Cerebellar nuclear complex (tissue), 1 donor: ENCODE measurements around the gene DNAH17.

Experiments used
- DNase-seq, 2 experiments: peaks; one replicate each; lab custom pipeline; 2025; lab: John Stamatoyannopoulos, UW

Gene DNAH17

DNA sequence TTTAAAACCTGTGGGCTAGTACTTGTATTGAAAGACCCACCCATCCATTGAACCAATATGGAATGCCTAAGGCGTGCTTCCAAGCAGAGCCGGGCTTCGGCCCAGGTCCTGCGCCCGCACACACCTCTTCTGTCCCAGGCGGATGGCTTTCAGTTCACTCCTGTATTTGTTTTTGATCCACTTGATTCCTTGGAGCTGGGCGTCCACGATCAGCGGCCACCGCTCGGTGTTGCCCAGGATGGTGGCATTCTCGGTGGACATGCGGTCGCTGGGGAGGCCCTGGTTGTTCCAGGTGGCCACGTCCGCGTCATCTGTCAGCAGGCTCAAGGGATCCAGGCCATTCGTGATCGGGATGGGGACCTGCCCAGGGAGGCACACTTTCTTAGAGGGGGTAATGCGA lies 122.8 kb downstream of the DNAH17 start:
- DNase-seq, result no peak

GRCh38 chr17:78451753-78452152 lies 125.4 kb downstream of the DNAH17 start:
- no peak for DNase-seq

GRCh38 chr17:78450696-78451345 lies 126.4 kb downstream of the DNAH17 start:
- peak in 1 of 2 experiments; percentile 30 for DNase-seq

DNA sequence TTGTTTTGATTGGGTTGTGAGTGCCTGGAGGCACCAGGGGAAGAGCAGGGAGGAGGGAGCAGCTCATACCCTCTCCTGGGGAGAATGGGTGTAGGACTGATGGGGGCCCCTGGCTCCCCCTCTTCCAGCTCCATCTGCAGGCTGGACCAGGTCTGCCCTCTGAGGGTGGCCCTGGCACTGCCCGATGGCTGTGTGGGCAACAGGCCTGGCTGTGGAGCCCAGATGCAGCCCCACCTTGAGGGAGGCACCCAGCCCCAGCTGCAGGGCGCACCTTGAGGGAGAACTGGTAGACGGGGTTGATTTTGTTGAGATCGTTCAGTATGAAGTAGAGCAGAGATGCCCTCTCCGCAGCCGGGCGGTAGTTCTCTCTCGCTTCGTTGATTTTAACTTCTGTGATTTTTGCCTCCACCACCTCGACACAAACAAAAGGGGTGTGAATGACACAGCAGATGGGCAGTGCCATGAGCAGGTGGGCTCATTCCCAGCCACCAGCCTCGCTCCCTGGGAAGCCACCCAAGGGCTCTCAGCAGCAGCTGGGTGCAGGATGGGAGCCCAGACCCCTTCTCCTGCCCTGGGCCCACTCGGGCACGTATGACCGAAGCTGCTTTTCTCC lies 127.1 kb downstream of the DNAH17 start:
- no peak for DNase-seq

DNA sequence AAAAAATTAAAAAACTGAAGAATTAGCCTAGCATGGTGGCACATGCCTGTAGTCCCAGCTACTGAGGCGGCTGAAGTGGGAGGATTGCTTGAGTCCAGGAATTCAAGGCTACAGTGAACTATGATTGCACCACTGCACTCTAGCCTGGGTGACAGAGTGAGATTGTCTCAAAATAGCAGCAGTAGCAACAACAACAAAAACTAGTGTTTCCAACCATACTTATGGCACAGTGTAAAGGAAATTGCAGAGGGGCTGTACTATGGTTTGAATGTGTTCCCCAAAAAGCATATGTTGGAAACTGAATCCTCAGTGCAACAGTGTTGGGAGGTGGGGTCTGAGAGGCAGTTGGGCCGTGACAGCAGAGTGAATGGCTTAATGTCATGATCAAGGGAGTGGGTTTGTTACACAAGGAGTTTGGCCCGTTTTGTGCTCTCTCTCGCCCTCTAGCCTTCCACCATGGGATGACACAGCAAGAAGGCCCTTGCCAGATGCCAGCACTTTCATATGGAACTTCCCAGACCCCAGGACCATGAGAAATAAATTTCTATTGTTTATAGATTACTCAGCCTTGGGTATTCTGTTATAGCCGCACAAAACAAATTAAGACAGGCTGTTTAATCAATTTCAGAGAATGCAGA lies 128.7 kb downstream of the DNAH17 start:
- no peak for DNase-seq

DNA sequence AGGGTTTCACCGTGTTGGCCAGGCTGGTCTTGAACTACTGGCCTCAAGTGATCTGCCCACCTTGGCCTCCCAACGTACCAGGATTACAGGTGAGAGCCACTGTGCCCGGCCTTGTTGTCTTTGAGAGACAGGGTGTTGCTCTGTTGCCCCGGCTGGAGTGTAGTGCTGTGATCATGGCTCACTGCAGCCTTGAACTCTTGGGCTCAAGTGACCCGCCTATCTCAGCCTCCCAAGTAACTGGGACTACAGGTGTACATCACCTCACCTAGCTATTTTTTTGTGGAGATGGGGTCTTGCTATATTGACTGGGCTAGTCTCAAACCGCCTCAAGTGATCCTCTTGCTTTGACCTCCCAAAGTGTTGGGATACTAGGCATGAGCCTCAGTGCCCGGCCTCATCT lies 130.4 kb downstream of the DNAH17 start:
- DNase-seq, result no peak

DNA sequence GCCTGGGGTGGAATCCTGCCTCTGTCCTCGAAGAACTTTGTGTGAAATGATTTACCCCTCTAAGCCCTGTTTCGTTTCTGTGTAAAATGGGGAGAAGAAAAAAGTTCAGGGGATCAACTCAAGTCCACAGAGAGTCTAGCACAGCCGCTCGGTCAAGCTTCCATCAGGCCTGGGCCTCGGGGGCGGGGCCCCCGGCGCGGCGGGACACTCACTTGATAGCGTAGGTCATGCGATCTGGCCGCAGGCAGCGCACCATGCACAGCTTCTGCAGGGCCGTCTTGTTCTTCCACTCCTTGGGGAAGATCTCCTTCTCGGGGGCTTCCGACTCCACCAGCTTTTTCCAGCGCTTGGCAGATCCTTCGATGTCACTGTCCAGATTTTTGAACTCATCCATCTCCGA lies 132.8 kb downstream of the DNAH17 start:
- DNase-seq, result no peak

GRCh38 chr17:78442648-78443218 lies 134.5 kb downstream of the DNAH17 start:
- no peak for DNase-seq

DNA sequence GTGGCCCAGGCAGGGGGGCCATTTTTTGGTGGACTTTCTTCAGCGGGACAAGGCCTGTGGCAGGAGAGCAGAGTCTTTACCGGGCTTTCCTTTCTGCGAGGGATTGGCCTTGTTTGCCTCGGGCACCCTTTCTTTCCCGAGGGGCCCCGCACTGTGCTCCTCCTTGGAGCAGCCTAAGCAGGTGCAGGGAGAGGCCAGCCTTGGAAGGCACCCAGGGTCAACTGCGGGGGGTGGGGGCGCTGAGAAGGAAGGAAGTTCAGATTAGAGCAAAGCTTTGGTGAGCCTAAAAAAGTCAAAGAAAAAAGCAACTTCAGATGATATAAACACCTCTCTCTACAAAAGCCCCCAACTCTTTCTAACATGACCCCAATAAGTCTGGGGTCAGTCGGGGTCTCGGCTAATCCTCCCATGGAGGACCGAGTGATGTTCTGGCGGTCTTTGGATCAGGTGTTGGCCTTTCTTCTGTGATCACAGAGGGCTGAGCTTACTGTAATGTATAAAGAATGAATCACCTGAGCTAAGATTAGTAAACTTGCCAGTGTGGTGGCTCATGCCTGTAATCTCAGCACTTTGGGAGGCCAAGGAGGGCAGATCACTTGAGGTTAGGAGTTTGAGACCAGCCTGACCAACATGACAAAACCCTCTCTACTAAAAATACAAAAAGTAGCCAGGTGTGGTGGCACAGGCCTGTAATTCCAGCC lies 135.8 kb downstream of the DNAH17 start:
- no peak for DNase-seq

GRCh38 chr17:78438694-78439325 lies 138.4 kb downstream of the DNAH17 start:
- no peak for DNase-seq

GRCh38 chr17:78438271-78438691 lies 138.9 kb downstream of the DNAH17 start:
- no peak for DNase-seq

DNA sequence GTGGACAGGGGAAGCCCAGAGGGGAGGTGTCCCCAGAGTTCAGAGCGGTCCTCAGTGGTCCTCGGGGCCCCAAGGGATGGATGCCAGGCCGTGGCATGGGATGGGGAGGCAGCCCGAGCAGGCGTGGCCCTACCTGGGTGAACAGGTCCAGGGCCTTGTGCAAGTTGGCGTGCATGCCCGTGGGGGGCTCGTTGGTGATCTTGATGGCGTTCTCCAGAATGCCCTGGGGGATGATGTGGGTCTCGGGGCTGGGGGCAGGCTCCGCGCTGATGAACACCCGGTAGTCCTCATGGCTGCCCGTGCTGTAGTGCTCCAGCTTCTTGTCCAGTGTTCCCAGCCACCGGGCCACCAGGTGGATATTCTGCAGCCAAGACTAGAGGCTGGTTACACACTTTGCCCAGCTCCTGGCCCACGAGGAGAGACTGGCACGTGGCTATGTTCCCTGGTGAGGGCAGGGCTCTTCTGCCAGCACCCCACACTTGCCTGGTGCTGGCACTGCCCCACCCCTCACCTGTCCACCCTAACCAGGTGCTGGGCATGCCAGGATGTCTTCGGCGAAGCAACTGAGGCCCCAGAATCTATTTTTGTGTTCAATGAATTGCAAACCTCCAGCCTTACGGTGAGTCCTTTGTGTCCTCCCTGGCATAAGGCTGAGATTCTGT lies 139.6 kb downstream of the DNAH17 start:
- DNase-seq, result no peak

DNA sequence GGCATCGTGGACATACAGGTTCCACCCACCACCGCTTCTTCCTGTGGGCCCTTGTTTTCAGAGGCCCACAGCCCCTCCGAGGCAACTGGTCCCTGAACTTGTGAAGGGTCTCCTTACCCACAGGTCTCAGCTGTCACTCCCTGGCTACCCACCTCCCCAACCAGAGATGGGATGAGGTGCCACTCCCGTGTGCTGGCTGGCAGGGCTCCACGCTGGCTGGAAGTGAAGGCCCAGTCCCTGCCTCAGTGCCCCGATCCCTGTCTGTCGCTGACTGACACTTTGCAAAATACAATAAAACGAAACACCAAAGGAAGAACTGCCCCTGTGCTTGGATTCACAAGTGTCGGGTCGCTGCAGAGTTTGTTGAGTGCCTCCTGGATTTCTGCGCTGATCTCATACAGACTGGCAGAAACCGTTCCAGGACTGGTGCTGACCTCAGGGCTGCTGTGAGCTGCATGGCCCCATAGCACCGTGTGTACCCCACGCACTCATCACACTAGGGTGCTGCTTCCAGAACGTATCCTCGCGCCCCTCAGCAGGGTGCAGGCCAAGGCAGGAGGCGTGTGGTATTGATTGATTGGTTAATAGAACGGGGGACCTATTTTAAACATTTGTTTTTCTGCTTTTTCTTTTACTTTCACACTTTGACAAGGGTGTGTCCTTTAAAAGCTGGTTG lies 141.7 kb downstream of the DNAH17 start:
- DNase-seq, result no peak

DNA sequence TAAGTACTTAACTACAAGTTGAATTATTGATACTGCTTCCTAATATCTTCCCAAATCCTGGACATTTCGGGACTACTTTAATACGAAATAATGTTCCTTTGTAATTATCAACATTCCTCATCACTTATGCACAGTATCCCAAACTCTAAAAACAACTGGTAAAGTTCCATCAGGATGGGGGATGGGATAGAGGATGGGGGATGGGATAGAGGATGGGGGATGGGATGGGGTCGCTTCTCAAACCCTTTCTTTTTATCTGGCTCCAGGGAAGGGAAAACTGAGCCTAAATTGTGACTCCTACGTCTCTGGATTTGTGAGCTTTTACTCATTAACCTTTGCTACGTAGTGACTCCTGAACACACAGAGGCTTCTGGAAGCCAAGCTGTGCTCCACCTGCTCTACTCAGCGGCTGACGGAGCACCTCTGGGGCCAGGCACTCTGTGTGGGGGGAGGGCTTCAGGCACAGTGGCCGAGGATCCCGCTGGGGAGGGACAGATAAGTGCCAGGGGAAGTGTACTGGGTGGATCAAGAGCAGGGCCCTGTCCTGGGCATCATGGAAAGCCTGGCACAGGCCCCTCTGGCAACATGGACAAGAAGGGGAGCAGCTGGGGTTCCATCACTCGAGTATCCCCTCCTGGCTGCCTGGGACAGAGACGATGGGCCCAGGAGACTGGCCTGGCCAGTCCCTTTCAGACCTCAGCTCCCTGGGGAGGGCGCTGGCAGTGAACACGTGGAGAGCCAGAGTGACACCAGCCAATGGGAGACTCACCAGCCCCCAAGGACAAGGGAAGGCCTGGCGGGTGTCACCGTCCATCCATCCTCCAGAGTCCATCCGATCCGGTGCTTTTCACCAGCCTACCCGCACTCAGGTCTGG lies 142.5 kb downstream of the DNAH17 start:
- DNase-seq, result no peak

- no peak for DNase-seq
Measured at GRCh38 chr17:78433780-78434335, 143.3 kb downstream of the DNAH17 start.

- no peak for DNase-seq
Measured at GRCh38 chr17:78433013-78433727, 144.0 kb downstream of the DNAH17 start.

DNA sequence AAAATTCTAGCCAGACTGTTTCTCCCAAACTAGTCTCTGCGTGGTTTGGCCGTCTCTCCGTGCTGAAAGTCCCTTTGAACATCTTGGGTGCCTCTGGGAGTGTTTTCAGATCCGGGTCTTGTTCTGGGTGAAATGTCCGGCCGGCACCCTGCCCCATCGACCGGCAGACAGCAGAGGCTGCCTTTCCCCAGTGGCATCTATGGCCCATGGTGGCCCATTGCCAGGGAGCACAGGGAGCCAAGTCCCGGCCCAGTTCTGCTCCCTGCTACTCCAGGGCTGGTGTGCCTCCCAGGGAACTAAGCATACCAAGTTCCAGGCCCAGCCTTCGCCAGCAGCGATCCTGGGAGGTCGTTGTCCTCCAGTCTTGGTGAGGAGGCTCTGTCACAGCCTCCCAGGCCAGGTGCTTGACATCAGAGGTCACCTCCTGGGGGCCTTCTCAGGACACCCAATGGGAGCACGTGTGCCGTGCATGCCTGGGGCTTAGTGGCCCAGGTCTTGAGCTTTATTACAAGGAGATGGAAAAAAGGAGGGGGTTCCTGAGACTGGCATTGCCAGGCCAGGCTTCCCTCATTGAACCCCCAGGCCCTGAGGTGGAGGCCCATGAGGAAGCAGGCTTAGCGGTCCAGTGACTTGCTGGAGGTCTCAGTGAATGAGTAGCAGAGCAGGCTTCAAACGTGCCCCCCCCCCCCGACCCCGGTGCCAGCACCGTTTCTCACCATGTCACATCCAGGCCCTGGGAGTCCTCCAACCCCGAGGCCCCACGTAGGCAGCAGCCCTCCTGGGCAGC lies 144.8 kb downstream of the DNAH17 start:
- DNase-seq, result no peak

GRCh38 chr17:78431692-78431958 lies 145.6 kb downstream of the DNAH17 start:
- no peak for DNase-seq
